ENCODE measurements around the gene PLCB4. TPM values are rescaled to one million over a fixed set of nuclear protein-coding genes. Genes with fewer than 3 reads are reported as not detected.

The PLCB4 gene
- polyA plus RNA-seq, 1 of the 3 experiments (the other 2 are of a cell fraction), result 5.5 TPM

- no peaks in the 10 kb centered on the region for H3K27me3 ChIP-seq (ENCODE audit: insufficient read depth)
- WGBS (ENCODE audit: low lambda C conversion rate), result 77% methylated on average over 5 of the region's 5 CpGs
- H3K9me3 ChIP-seq, result no peaks in the 10 kb centered on the region
- no peak overlapping the region; the same call in 1 of the 2 replicates for H3K4me2 ChIP-seq
- no peaks in the 10 kb centered on the region for H3F3A ChIP-seq (replicated peaks; ENCODE audit: insufficient read depth)
- peak overlapping the region in 1 of 2 experiments; percentile 82; a peak in 2 of 4 replicates for H3K27ac ChIP-seq (ENCODE audit: low read depth in 2 of 2, low read length in 1 of 2)
- ChIA-PET POLR2A (no interaction called here), CTCF (interaction anchor here (1.3 kb wide), 1 partner anchor 9 kb away, joined by 3 read pairs; no protein-coding TSS in a partner anchor)
- no peak overlapping the region for H2AFZ ChIP-seq (ENCODE audit: low read depth)
- no peak overlapping the region for H3K9ac ChIP-seq
- H3K9me2 ChIP-seq, result no peaks in the 10 kb centered on the region
- peaks cover 0 to 26% of the 10 kb centered on the region in 2 experiments; a peak in 2 of 4 replicates for H3K4me1 ChIP-seq (ENCODE audit: control insufficient read depth in 1 of 2, insufficient read depth in 2 of 2, low read depth in 1 of 2, low read length in 1 of 2)
- peak; percentile 4 for DNase-seq
- peaks cover 0 to 4% of the 10 kb centered on the region in 2 experiments for H3K36me3 ChIP-seq (replicated peaks in 1 of 2; ENCODE audit: control insufficient read depth in 1 of 2, insufficient read depth in 2 of 2, low read length in 1 of 2)
- H4K20me1 ChIP-seq (ENCODE audit: insufficient read depth), result no peaks in the 10 kb centered on the region
- TF ChIP-seq TCF12 (IDR thresholded peaks at IDR 0.05) (0 out of 2 replicates have a peak, but pooled peaks have one; percentile 9), EP300 (IDR thresholded peaks at IDR 0.05; ENCODE audit: borderline replicate concordance in 1 of 2, low read depth in 1 of 2, low read length in 1 of 2) (peak in 1 of 2 experiments; percentile 33; a peak in 1 of 4 replicates), YY1 (IDR thresholded peaks at IDR 0.05; ENCODE audit: low read depth) (no peak)
- no peak overlapping the region for H3K4me3 ChIP-seq (ENCODE audit: low read depth in 2 of 2, low read length in 1 of 2)
- H3K79me2 ChIP-seq (ENCODE audit: insufficient read depth), result no peaks in the 10 kb centered on the region
Measured at GRCh38 chr20:9280666-9281065, 211.8 kb downstream of the PLCB4 start.

DNA sequence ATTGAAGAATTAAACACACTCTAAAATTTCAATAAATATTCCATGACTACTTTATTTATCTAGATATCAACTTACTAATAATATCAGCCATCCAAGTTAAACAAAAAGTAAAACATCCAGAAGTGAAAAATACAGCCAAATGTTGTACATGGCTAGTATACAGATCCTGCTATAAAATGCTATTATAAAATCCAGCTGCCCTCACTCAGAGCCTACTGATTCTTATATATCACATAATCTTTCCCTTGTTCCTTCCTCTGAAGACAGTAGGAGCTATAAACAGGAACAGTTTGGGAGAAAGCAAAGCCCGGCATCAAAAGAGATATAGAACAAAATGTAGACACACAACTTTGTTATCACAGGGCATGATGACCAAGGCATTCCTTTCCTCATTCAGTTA, 212.9 kb downstream of the PLCB4 start:
- Histone ChIP-seq H3K79me2 (ENCODE audit: insufficient read depth) (no peaks in the 10 kb centered on the region), H3K27ac (ENCODE audit: low read depth in 2 of 2, low read length in 1 of 2) (peak overlapping the region in 1 of 2 experiments; percentile 82; a peak in 2 of 4 replicates), H3F3A (replicated peaks; ENCODE audit: insufficient read depth) (no peaks in the 10 kb centered on the region), H3K4me1 (ENCODE audit: control insufficient read depth in 1 of 2, insufficient read depth in 2 of 2, low read depth in 1 of 2, low read length in 1 of 2) (peaks cover 0 to 26% of the 10 kb centered on the region in 2 experiments; a peak in 2 of 4 replicates), H3K4me2 (no peak overlapping the region), H2AFZ (ENCODE audit: low read depth) (no peak overlapping the region), H3K27me3 (ENCODE audit: insufficient read depth) (no peaks in the 10 kb centered on the region), H3K9me3 (no peaks in the 10 kb centered on the region), H3K9ac (no peak overlapping the region), H3K36me3 (replicated peaks in 1 of 2; ENCODE audit: control insufficient read depth in 1 of 2, insufficient read depth in 2 of 2, low read length in 1 of 2) (peaks cover 0 to 4% of the 10 kb centered on the region in 2 experiments), H3K9me2 (no peaks in the 10 kb centered on the region), H3K4me3 (ENCODE audit: low read depth in 2 of 2, low read length in 1 of 2) (no peak overlapping the region), H4K20me1 (ENCODE audit: insufficient read depth) (no peaks in the 10 kb centered on the region)
- WGBS (ENCODE audit: low lambda C conversion rate), result 58% methylated on average over 1 of the region's 1 CpG
- DNase-seq, result no peak
- ChIA-PET POLR2A (no interaction called here), CTCF (interaction anchor here (1.2 kb wide), 2 partner anchors 15 to 16 kb away, joined by 3 read pairs; no protein-coding TSS in a partner anchor)
- no peak for TF ChIP-seq FOXM1 (IDR thresholded peaks at IDR 0.05; ENCODE audit: low read depth)

DNA sequence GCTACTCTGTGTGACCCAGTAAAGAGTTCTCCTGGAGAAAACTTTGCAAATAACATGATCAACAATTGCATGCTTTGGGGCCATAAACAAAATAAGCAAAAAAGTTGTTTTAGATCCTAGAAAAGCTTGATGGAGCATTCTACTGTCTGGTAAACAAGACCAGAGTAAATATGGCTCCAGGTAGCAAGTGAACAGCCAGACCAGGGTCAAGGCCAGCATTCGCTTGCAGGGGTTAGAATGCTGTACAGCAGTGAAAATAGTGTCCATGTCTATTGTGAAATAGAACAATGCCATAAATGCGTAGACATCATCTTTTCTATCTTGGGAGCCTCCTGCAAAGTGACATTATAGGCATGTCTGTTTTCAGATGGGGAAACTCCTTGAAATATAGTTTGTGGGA, 216.7 kb downstream of the PLCB4 start:
- no peak for DNase-seq
- no peak for TF ChIP-seq SIN3A (IDR thresholded peaks at IDR 0.05; ENCODE audit: borderline replicate concordance, low read depth, low read length)
- no peak for TF ChIP-seq GATA2 (CRISPR knock-in tag; IDR thresholded peaks at IDR 0.05)
- no peak for TF ChIP-seq ELF1 (IDR thresholded peaks at IDR 0.05)
- TF ChIP-seq TCF12 (IDR thresholded peaks at IDR 0.05), result no peak
- no peak for TF ChIP-seq CTCF (IDR thresholded peaks at IDR 0.05)
- TF ChIP-seq CHD2 (IDR thresholded peaks at IDR 0.05; ENCODE audit: low read length, partially characterized antibody), result no peak
- no peak for TF ChIP-seq FOXM1 (IDR thresholded peaks at IDR 0.05; ENCODE audit: low read depth)
- no peak for TF ChIP-seq JUND (IDR thresholded peaks at IDR 0.05)
- TF ChIP-seq EZH2phosphoT487 (IDR thresholded peaks at IDR 0.05; ENCODE audit: borderline replicate concordance, low read depth), result no peak
- TF ChIP-seq YY1 (IDR thresholded peaks at IDR 0.05; ENCODE audit: low read depth), result no peak
- TF ChIP-seq RFX5 (IDR thresholded peaks at IDR 0.05; ENCODE audit: low read length), result no peak
- TF ChIP-seq MAX (IDR thresholded peaks at IDR 0.05; ENCODE audit: low read depth), result no peak
- TF ChIP-seq PBX3 (IDR thresholded peaks at IDR 0.05), result no peak
- TF ChIP-seq USF1 (IDR thresholded peaks at IDR 0.05; ENCODE audit: borderline replicate concordance, low read depth), result no peak
- TF ChIP-seq MEF2A (IDR thresholded peaks at IDR 0.05; ENCODE audit: borderline replicate concordance, low read depth), result no peak
- 89% methylated on average over 2 of the region's 2 CpGs for WGBS (ENCODE audit: low lambda C conversion rate)

More for the DNA sequence above, 216.7 kb downstream of the PLCB4 start:
- Histone ChIP-seq H3F3A (replicated peaks; ENCODE audit: insufficient read depth) (no peaks in the 10 kb centered on the region), H2AFZ (ENCODE audit: low read depth) (no peak overlapping the region), H3K4me2 (no peak overlapping the region), H3K9me3 (no peaks in the 10 kb centered on the region), H4K20me1 (ENCODE audit: insufficient read depth) (no peaks in the 10 kb centered on the region), H3K36me3 (replicated peaks in 1 of 2; ENCODE audit: control insufficient read depth in 1 of 2, insufficient read depth in 2 of 2, low read length in 1 of 2) (no peaks in the 10 kb centered on the region), H3K4me3 (ENCODE audit: low read depth in 2 of 2, low read length in 1 of 2) (no peak overlapping the region), H3K9ac (no peak overlapping the region), H3K9me2 (no peaks in the 10 kb centered on the region), H3K27me3 (ENCODE audit: insufficient read depth) (no peaks in the 10 kb centered on the region), H3K27ac (ENCODE audit: low read depth in 2 of 2, low read length in 1 of 2) (no peak overlapping the region; a peak in 1 of 4 replicates), H3K4me1 (ENCODE audit: control insufficient read depth in 1 of 2, insufficient read depth in 2 of 2, low read depth in 1 of 2, low read length in 1 of 2) (peaks cover 0 to 14% of the 10 kb centered on the region in 2 experiments; a peak in 1 of 4 replicates), H3K79me2 (ENCODE audit: insufficient read depth) (no peaks in the 10 kb centered on the region)
- ChIA-PET POLR2A (no interaction called here), CTCF (no interaction called here)

Data from SK-N-SH (cell line).